Dermis blood vessel endothelial cell (primary cell): ENCODE results near the gene MCF2L. TPM values are rescaled to one million over a fixed set of nuclear protein-coding genes. Genes with fewer than 3 reads are reported as not detected.

ENCODE experiments used
- DNase-seq: peaks from one replicate; pipeline ENCODE4 v3.0.0; 2010
- total RNA-seq: library from RNA; depleted of rRNA; stranded (reverse); fragments of >200 nt; gene quantifications from 2 replicates; pipeline ENCODE4 v1.2.3, GENCODE V29; 2014

Gene MCF2L
- total RNA-seq, 1 donor from 2014 or later, result 51.4 TPM

DNA sequence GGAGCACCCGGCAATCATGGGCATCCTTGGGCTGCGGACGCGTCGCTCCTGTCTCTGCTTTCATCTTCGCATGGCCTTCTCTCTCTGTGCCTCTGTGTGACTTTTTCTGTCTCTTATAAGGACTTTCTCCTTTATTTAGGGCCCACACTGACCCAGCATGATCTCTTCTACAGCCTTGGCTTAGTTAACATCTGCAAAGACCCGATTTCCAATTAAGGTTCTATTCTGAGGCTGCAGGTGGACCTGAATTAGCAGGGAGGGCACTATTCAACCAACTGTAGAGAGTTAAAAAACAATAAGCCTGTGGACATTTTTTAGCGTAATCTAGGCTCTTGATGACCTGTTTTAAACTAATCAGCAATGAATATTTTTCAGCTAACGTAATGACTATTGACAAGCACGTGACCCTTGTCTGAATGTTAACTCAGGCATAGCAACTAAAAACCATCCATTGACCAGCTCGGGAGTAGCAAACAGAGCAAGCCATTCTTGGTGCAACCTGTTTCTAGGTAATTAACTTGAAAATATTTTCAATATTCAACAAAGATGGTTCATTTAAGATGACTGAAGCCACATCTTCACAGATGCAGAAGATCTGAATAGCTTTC lies 168.8 kb downstream of the MCF2L start:
- no peak for DNase-seq

GRCh38 chr13:113138792-113139551 lies 170.0 kb downstream of the MCF2L start:
- no peak for DNase-seq

DNA sequence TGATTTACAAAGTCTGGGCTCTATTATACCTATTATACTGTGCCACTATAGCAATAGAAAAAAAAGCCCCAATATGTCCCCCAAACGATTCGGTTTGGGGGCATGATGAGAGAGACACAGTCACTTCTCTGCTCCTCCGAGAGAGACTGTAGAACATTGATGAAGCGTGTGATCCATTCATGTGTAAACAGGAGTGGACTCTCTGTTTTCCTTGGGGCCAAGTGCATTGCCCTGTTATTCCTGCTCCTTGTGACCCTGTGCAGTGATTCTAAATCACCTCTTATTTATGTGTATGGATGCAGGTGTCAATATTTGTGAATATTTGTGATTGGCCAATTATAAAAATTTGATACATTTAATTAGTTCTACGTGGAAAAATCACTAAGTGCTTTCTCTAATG lies 170.6 kb downstream of the MCF2L start:
- no peak for DNase-seq

DNA sequence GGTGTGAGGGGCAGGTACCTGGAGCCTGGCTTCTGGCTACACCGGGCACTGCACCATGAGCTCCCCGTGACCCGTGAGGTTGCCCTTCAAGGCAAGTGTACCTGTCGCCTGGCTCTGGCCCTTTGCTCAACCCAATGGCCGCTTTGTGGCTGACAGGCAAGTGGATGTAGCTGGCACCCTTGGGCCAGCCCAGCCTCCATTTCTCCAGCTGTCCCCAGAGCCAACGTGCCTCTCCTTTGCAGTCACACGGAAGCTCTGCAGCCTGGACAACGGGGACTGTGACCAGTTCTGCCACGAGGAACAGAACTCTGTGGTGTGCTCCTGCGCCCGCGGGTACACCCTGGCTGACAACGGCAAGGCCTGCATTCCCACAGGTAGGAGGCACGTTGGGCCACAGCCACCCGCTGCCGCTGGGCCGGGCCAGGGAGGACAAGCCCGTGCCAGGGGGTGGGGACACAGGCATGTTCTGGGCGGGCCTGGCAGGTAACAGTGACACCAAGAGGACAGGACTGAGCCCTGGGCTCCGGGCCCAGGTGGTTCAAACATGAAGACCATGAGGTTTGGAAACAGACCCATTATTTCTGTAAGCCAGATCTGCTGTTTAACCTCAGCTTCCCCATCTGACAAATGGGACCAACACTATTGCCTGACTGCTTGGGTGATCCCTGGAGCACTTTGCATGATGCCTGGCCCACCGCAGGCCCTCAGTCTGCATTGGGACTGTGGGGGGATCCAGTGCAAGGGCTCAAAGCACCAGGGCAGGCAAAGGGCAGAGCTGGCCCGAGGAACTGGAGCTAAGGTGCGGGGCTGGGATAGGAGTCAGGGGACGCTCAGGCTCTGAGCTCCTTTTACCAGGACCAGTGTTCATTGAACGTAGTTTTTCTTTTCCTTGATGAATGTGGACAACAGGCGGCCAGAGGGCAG lies 171.9 kb downstream of the MCF2L start:
- no peak for DNase-seq

DNA sequence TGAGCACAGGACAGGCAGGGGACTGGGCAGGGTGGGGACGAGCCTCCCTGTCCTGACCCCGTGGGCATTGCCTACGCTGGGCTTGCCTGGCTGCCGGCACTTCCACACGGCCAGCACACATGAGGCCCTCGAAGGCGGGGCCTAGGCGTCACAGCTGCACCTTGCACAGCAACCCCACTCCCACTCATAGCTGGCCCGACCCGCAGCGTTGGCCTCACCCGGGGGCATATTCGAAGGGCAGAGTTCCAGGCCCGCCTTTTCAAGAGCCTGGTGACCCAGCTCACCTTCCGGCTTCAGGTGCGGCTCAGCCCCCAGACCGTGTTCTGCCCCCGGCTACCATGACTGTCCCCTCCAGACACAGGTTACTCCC lies 172.6 kb downstream of the MCF2L start:
- DNase-seq, result no peak

DNA sequence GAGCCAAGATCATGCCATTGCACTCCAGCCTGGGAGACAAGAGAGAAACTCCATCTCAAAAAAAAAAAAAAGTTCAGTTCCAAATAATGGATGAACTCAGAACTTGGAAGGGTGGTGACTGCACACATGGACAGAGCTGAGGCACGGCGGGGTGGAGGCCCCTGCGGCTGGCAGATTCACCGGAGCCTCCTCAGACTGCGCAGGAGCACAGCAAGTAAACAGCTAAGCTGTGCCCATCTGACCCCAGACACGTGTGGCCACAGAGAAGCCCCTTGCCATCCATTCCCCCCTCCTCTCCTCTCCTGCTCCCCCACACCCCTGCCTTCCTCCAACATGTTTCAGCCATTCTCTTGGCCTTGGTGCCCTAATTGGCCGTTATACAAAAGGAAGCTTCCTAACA lies 173.9 kb downstream of the MCF2L start:
- DNase-seq, result no peak

- DNase-seq, result no peak
Observed at GRCh38 chr13:113143466-113144254, 174.6 kb downstream of the MCF2L start.

GRCh38 chr13:113144255-113144629 lies 175.2 kb downstream of the MCF2L start:
- no peak for DNase-seq

GRCh38 chr13:113145496-113145895 lies 176.5 kb downstream of the MCF2L start:
- DNase-seq, result no peak

DNA sequence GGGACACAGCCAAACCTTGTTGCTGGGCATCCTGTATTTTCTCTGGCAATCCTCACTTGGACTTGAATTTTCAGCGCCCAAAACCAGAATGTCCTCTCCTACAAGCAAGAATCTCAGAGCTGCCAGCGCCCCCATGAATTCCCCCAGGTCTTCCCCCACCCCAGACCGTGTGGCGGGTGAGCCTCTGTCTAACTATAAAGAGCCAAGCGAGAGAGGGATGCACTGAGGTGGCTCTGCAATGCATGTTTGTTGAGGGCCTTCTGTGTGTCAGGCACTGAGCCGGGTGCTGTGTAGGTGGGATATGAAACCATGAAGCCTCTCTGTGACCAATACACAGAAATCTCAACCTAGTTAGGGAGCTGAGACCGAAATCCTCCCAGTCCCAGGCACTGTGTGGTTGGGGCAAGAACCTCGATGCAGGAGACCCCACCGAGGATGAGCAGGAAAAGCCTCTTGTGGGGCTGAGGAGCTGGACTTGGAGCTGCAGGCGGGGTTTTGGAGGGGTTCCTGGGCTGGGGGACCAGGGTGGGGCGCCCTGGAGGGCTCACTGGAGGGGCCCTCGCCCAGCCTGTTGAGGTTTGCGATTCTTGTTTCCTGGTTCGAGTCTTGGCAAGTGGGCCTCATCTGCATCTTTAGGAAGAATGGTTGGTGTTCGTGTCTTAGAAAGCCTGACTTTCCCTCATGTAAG lies 177.0 kb downstream of the MCF2L start:
- no peak for DNase-seq

- DNase-seq, result no peak
Observed at GRCh38 chr13:113146750-113147149, 177.7 kb downstream of the MCF2L start.

DNA sequence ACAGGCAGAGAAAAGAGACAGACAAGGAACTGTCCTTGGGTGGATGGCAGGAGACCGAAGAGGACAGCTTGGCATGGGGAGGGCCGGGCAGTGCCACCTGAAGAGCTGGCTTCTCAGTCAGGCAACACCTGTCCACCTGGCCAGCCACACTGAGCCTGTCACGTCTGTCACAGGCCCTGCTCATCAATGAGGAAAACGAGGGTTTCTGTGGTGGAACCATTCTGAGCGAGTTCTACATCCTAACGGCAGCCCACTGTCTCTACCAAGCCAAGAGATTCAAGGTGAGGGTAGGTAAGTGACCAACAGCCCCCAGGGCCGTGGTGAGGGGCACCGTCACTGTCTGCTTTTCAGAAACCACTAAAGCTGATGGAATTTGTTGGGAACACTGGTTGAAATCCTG lies 178.2 kb downstream of the MCF2L start:
- DNase-seq, result no peak

- no peak for DNase-seq
Observed at GRCh38 chr13:113148407-113148806, 179.4 kb downstream of the MCF2L start.

DNA sequence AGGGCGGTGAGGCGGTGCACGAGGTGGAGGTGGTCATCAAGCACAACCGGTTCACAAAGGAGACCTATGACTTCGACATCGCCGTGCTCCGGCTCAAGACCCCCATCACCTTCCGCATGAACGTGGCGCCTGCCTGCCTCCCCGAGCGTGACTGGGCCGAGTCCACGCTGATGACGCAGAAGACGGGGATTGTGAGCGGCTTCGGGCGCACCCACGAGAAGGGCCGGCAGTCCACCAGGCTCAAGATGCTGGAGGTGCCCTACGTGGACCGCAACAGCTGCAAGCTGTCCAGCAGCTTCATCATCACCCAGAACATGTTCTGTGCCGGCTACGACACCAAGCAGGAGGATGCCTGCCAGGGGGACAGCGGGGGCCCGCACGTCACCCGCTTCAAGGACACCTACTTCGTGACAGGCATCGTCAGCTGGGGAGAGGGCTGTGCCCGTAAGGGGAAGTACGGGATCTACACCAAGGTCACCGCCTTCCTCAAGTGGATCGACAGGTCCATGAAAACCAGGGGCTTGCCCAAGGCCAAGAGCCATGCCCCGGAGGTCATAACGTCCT lies 180.0 kb downstream of the MCF2L start:
- DNase-seq, result no peak

Other genes starting within 250 kb of the MCF2L start
- gene F7, start 136.6 kb downstream of the MCF2L start, total RNA-seq, result not detected in 2 replicates
- gene F10, start 153.6 kb downstream of the MCF2L start, total RNA-seq, result not detected in 2 replicates
- gene PROZ, start 189.4 kb downstream of the MCF2L start, total RNA-seq, result 0.17 TPM in 1 of 2 replicates, not detected in the other
- 64.5 and 74.5 TPM in 2 replicates for gene PCID2, start 239.5 kb downstream of the MCF2L start, total RNA-seq
- gene CUL4A, start 240.4 kb downstream of the MCF2L start, total RNA-seq, result 148 and 193 TPM in 2 replicates